B cell (primary cell): ENCODE measurements around the gene F8. TPM values are rescaled to one million over a fixed set of nuclear protein-coding genes. Genes with fewer than 3 reads are reported as not detected.

Experiments
- ATAC-seq: fragments of 200-7000 bp; cut with Tn5 transposase; one replicate; pipeline ENCODE4 v1.10.0; 2021; ENCODE audit warnings: low read depth, mild to moderate bottlenecking, moderate number of reproducible peaks, moderate library complexity
- CTCF ChIA-PET: fragments of 350-600 bp; sonication (Branson Sonifier 250); formaldehyde crosslinking; loops from one replicate; lab custom pipeline; 2021; ENCODE audit warnings: antibody characterized with exemption, inconsistent platforms; lab: Charles Lee
- POLR2A ChIA-PET: fragments of 350-600 bp; sonication (Branson Sonifier 250); formaldehyde crosslinking; loops from one replicate; lab custom pipeline; 2021; ENCODE audit warnings: antibody characterized with exemption; lab: Charles Lee
- DNase-seq: peaks from one replicate; pipeline ENCODE4 v3.0.0; 2013
- H2AFZ ChIP-seq: 2 replicates; pipeline ENCODE4 v1.6.1; 2012; ENCODE audit warnings: mild to moderate bottlenecking, low read depth, low read length; ENCODE audit not compliant: insufficient read depth, poor library complexity, severe bottlenecking
- H3K27ac ChIP-seq, 2 donors: 1 replicate in 1 of 2; 2 replicates in 1 of 2; pipeline ENCODE4 v1.5.1; 2012 to 2013; ENCODE audit warnings: low read length in 2 of 2, mild to moderate bottlenecking in 2 of 2, moderate library complexity in 1 of 2
- H3K27me3 ChIP-seq, 4 experiments: fragments of 200-600 bp in 1 of 4; sonication (generic) in 1 of 4; replicated peaks in 1 of 4; 1 replicate in 2 of 4; 2 replicates in 2 of 4; pipeline versions ENCODE4 v1.6.1 to v1.7.0; 2013 to 2016; ENCODE audit warnings: low read length in 3 of 4, mild to moderate bottlenecking in 2 of 4, mixed read lengths in 1 of 4, moderate library complexity in 1 of 4; ENCODE audit not compliant: insufficient read depth in 4 of 4, control insufficient read depth in 3 of 4; ENCODE audit errors: control extremely low read depth in 1 of 4
- H3K36me3 ChIP-seq, 2 experiments: replicated peaks in 1 of 2; 1 replicate in 1 of 2; 2 replicates in 1 of 2; pipeline versions ENCODE4 v1.6.1 to v1.7.1; 2013; ENCODE audit warnings: low read length in 1 of 2; ENCODE audit not compliant: insufficient read depth in 2 of 2, control insufficient read depth in 1 of 2; ENCODE audit errors: control extremely low read depth in 1 of 2, extremely low read depth in 1 of 2
- H3K4me1 ChIP-seq, 2 donors: fragments of 200-600 bp in 1 of 2; sonication (generic) in 1 of 2; 1 replicate in 1 of 2; 2 replicates in 1 of 2; pipeline versions ENCODE4 v1.5.1 to v1.6.1; 2013 to 2017; ENCODE audit warnings: low read length in 2 of 2; ENCODE audit not compliant: control insufficient read depth in 2 of 2, insufficient read depth in 2 of 2
- H3K4me2 ChIP-seq: replicated peaks from 2 replicates; pipeline ENCODE3; 2012; ENCODE audit warnings: mild to moderate bottlenecking, low read depth, low read length; ENCODE audit not compliant: poor library complexity, severe bottlenecking
- H3K4me3 ChIP-seq, 5 experiments: fragments of 200-600 bp in 1 of 5; sonication (generic) in 1 of 5; 1 replicate in 3 of 5; 2 replicates in 2 of 5; pipeline versions ENCODE4 v1.5.1 to v1.7.0; 2011 to 2016; ENCODE audit warnings: low read length in 4 of 5, mild to moderate bottlenecking in 4 of 5, low read depth in 2 of 5, control low read depth in 1 of 5, moderate library complexity in 1 of 5; ENCODE audit not compliant: insufficient read depth in 1 of 5; ENCODE audit errors: control extremely low read depth in 1 of 5, extremely low read depth in 1 of 5
- H3K79me2 ChIP-seq: fragments of 200-600 bp; sonication (generic); one replicate; pipeline ENCODE4 v1.6.0; 2016; ENCODE audit warnings: low read length; ENCODE audit not compliant: control insufficient read depth, insufficient read depth
- H3K9ac ChIP-seq: fragments of 200-600 bp; sonication (generic); 2 replicates; pipeline ENCODE4 v1.6.1; 2017; ENCODE audit warnings: mild to moderate bottlenecking, low read length, moderate library complexity
- H3K9me3 ChIP-seq, 3 donors: one replicate each; pipeline versions ENCODE4 v1.6.1 to v1.7.1; 2013; ENCODE audit warnings: low read length in 2 of 3; ENCODE audit not compliant: control insufficient read depth in 2 of 3, insufficient read depth in 1 of 3; ENCODE audit errors: control extremely low read depth in 1 of 3
- H4K20me1 ChIP-seq: 2 replicates; pipeline ENCODE4 v1.6.0; 2012; ENCODE audit warnings: mild to moderate bottlenecking, low read length; ENCODE audit not compliant: insufficient read depth, control insufficient read depth, poor library complexity, severe bottlenecking
- H3K27ac Mint-ChIP-seq: one replicate; pipeline ENCODE4 v1.8.0; 2021; ENCODE audit warnings: mixed read lengths
- H3K27me3 Mint-ChIP-seq: one replicate; pipeline ENCODE4 v1.8.0; 2021; ENCODE audit warnings: mixed read lengths
- H3K4me1 Mint-ChIP-seq: one replicate; pipeline ENCODE4 v1.8.0; 2021; ENCODE audit warnings: mixed read lengths
- H3K4me3 Mint-ChIP-seq: one replicate; pipeline ENCODE4 v1.8.0; 2021; ENCODE audit warnings: mixed read lengths
- H3K9me3 Mint-ChIP-seq: one replicate; pipeline ENCODE4 v1.8.0; 2022; ENCODE audit warnings: mixed read lengths; ENCODE audit not compliant: insufficient read depth
- EZH2 ChIP-seq: IDR thresholded peaks from 2 replicates; pipeline ENCODE4 v1.6.1; 2012; ENCODE audit warnings: borderline replicate concordance, low read depth, mild to moderate bottlenecking, moderate library complexity, low read length; ENCODE audit not compliant: insufficient read depth, poor library complexity, severe bottlenecking
- WGBS: methylation state at CpG from one replicate; pipeline ENCODE4 v1.1.5; 2013; ENCODE audit warnings: missing lambda C conversion rate; ENCODE audit not compliant: insufficient coverage; 5-methylcytosine and 5-hydroxymethylcytosine counted together
- intact Hi-C: fragments of 100-400 bp; cut with micrococcal nuclease; formaldehyde crosslinking; loops from one replicate; pipeline ENCODE4 v1.10.0; 2022
- polyA plus RNA-seq: library from polyadenylated mRNA; depleted of rRNA; stranded (reverse); fragments of >200 nt; gene quantifications from 2 replicates; pipeline ENCODE4 v1.2.3, GENCODE V29; 2012
- total RNA-seq, 2 donors: library from RNA; stranded (reverse); fragments of 120-200 nt in 1 of 2; gene quantifications; 1 replicate in 1 of 2; 2 replicates in 1 of 2; pipeline versions ENCODE4 v1.2.3 to v1.2.4, GENCODE V29; 2013 to 2022
- TF ChIP-seq, protein P1 (sequence below): fragments of 200-600 bp; IDR thresholded peaks from one replicate; pipeline ENCODE4 v1.8.0; 2022; ENCODE audit warnings: antibody characterized with exemption, mild to moderate bottlenecking

The F8 gene
- total and polyA plus RNA-seq, 2 donors (not counting 1 experiment from before 2014, with no cell fraction given): 0.86 to 1.4 TPM

DNA sequence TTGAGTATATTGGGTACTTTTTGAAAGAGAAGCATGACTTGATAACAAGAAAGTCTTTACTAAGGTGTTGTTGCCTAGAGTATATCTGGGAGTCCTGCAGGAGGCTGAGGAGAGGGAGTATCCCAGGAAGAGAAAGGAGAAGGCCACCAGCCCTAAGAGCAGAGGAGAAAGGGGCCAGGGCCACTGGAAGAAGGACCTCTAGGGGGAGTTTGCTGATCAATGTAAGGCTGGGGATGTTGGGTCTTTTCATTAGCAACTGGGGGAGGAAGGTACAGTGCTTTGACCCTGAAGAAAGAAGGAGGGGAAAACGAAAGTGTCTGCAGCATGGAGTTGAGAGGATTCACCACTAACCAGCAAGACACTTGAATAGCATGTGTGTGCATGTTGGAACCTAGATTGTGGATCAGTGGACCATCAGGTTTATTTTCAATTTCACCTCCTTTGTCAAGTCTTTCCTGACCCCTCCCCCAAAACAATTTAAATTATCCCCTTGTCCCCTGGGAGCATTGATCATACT, 192.5 kb downstream of the F8 start:
- Histone ChIP-seq H3K27me3 (no peaks in the 10 kb centered on the region), H3K27ac (no peak overlapping the region), H3K9me3 (no peaks in the 10 kb centered on the region), H3K4me1 (peaks cover 21 to 27% of the 10 kb centered on the region in 2 donors), H3K4me2 (no peak overlapping the region), H3K36me3 (no peaks in the 10 kb centered on the region), H3K9ac (no peak overlapping the region), H3K79me2 (no peaks in the 10 kb centered on the region), H3K4me3 (no peak overlapping the region), H2AFZ (peak overlapping the region; percentile 35), H4K20me1 (no peaks in the 10 kb centered on the region)
- intact Hi-C loops: no loop called here
- Mint-ChIP-seq H3K4me3 (no peak overlapping the region), H3K4me1 (peaks cover 29% of the 10 kb centered on the region), H3K27ac (no peak overlapping the region), H3K27me3 (no peaks in the 10 kb centered on the region), H3K9me3 (no peaks in the 10 kb centered on the region)
- WGBS: no CpG with 5 or more reads among the region's 1 CpG
- ChIA-PET POLR2A (no interaction called here), CTCF (interaction anchor here (0.9 kb wide), 1 partner anchor 13 kb away, joined by 3 read pairs; no protein-coding TSS in a partner anchor)
- DNase-seq (no peak), ATAC-seq (no peak)
- no peak for TF ChIP-seq EZH2
- TF ChIP-seq, protein P1, sequence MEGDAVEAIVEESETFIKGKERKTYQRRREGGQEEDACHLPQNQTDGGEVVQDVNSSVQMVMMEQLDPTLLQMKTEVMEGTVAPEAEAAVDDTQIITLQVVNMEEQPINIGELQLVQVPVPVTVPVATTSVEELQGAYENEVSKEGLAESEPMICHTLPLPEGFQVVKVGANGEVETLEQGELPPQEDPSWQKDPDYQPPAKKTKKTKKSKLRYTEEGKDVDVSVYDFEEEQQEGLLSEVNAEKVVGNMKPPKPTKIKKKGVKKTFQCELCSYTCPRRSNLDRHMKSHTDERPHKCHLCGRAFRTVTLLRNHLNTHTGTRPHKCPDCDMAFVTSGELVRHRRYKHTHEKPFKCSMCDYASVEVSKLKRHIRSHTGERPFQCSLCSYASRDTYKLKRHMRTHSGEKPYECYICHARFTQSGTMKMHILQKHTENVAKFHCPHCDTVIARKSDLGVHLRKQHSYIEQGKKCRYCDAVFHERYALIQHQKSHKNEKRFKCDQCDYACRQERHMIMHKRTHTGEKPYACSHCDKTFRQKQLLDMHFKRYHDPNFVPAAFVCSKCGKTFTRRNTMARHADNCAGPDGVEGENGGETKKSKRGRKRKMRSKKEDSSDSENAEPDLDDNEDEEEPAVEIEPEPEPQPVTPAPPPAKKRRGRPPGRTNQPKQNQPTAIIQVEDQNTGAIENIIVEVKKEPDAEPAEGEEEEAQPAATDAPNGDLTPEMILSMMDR: no peak

DNA sequence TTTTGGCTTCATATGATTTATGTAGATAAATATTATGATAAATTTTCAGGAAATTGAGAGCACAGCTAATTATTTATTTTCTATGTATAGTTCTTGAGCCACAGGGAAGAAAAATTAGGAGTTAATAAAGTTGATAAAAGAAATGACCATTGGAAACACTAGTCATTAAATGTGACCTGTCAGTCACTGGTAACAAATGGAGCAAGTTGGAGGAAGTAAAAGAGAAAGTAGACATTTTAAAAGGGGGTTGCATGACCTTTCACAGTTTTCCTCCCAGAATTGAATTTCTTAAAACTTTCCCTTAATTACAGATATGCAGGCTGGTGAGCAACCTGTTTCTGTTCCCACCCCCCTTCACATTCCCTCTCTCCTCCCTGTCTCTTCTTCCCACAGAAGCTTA, 193.4 kb downstream of the F8 start:
- ChIA-PET CTCF (interaction anchor here (1.0 kb wide), 1 partner anchor 11 kb away, joined by 3 read pairs; no protein-coding TSS in a partner anchor), POLR2A (no interaction called here)
- Histone ChIP-seq H3K36me3 (no peaks in the 10 kb centered on the region), H3K9me3 (no peaks in the 10 kb centered on the region), H2AFZ (peak overlapping the region; percentile 57), H3K27me3 (no peaks in the 10 kb centered on the region), H3K4me3 (no peak overlapping the region), H3K4me2 (no peak overlapping the region), H3K9ac (no peak overlapping the region), H3K79me2 (no peaks in the 10 kb centered on the region), H4K20me1 (no peaks in the 10 kb centered on the region), H3K4me1 (peaks cover 21 to 27% of the 10 kb centered on the region in 2 donors), H3K27ac (no peak overlapping the region)
- intact Hi-C loops: no loop called here
- no peak overlapping the region for H3K4me3 Mint-ChIP-seq
- ATAC-seq (no peak), DNase-seq (no peak)
- TF ChIP-seq EZH2: no peak
- TF ChIP-seq, protein P1: no peak
- peak overlapping the region; percentile 79 for H3K27ac Mint-ChIP-seq
- H3K4me1 Mint-ChIP-seq: peaks cover 29% of the 10 kb centered on the region
- H3K27me3 Mint-ChIP-seq: no peaks in the 10 kb centered on the region
- no peaks in the 10 kb centered on the region for H3K9me3 Mint-ChIP-seq
